ENCODE data around the gene VSIG8. TPM values are rescaled to one million over a fixed set of nuclear protein-coding genes. Genes with fewer than 3 reads are reported as not detected.

The VSIG8 gene
- total and polyA plus RNA-seq, 2 of the 8 experiments (the other 6 are each of a cell fraction or from before 2014, with no cell fraction given): not detected

GRCh38 chr1:159897962-159898361 lies 35.5 kb upstream of the VSIG8 start:
- Histone ChIP-seq H3K9me3 (ENCODE audit: insufficient read depth in 2 of 2, low read depth in 1 of 2, low read length in 1 of 2) (no peaks in the 10 kb centered on the region), H3K18ac (ENCODE audit: extremely low read depth, low read length) (no peak overlapping the region), H2AFZ (ENCODE audit: low read length) (no peak overlapping the region), H3K23me2 (ENCODE audit: low read depth, low read length) (peaks cover 3% of the 10 kb centered on the region; the same call in 1 of the 2 replicates), H3K9ac (replicated peaks in 1 of 4; ENCODE audit: extremely low read depth in 1 of 4, low read depth in 3 of 4, low read length in 3 of 4) (no peak overlapping the region), H2AK5ac (ENCODE audit: low read depth, low read length) (no peak overlapping the region), H2BK12ac (ENCODE audit: low read depth, low read length) (no peak overlapping the region), H3K23ac (ENCODE audit: insufficient read length) (no peak overlapping the region), H3K36me3 (ENCODE audit: control insufficient read depth in 2 of 4, insufficient read depth in 4 of 4, low read length in 3 of 4) (no peaks in the 10 kb centered on the region), H4K8ac (ENCODE audit: extremely low read depth, insufficient read depth, low read length) (no peak overlapping the region), H3K4ac (replicated peaks; ENCODE audit: insufficient read length, low read depth, low read length) (no peak overlapping the region), H3K27me3 (replicated peaks in 1 of 4; ENCODE audit: control insufficient read depth in 3 of 4, extremely low read depth in 1 of 4, insufficient read depth in 3 of 4, low read length in 3 of 4) (peaks cover 1 to 9% (median 7%) of the 10 kb centered on the region in 4 experiments; a peak in 5 of 7 replicates), H4K5ac (ENCODE audit: insufficient read length, low read depth, low read length) (no peak overlapping the region), H3K56ac (replicated peaks; ENCODE audit: insufficient read length, low read depth, low read length) (no peak overlapping the region), H3K14ac (ENCODE audit: insufficient read length) (no peak overlapping the region), H3K79me1 (ENCODE audit: low read depth, low read length) (no peaks in the 10 kb centered on the region), H4K20me1 (replicated peaks in 1 of 2; ENCODE audit: control insufficient read depth in 1 of 2, insufficient read depth in 2 of 2, low read length in 2 of 2) (no peaks in the 10 kb centered on the region), H2BK5ac (ENCODE audit: low read depth, low read length) (no peak overlapping the region), H3K4me3 (ENCODE audit: extremely low read depth in 1 of 4, insufficient read depth in 2 of 4, low read depth in 3 of 4, low read length in 4 of 4) (no peak overlapping the region), H2BK120ac (replicated peaks; ENCODE audit: low read depth, low read length) (no peak overlapping the region), H3K79me2 (ENCODE audit: control insufficient read depth in 1 of 2, insufficient read depth in 2 of 2, low read length in 2 of 2) (no peaks in the 10 kb centered on the region), H3K27ac (ENCODE audit: low read depth, low read length) (no peak overlapping the region), H4K91ac (replicated peaks; ENCODE audit: insufficient read length, low read length) (no peak overlapping the region), H2BK15ac (ENCODE audit: low read length) (no peak overlapping the region), H3K4me1 (replicated peaks in 1 of 4; ENCODE audit: control insufficient read depth in 3 of 4, insufficient read depth in 4 of 4, low read length in 3 of 4) (peaks cover 6 to 12% (median 7%) of the 10 kb centered on the region in 4 experiments), H3K4me2 (ENCODE audit: insufficient read depth in 1 of 2, low read depth in 2 of 2, low read length in 2 of 2) (no peak overlapping the region), H2BK20ac (ENCODE audit: low read length) (no peak overlapping the region)
- DNase-seq (ENCODE audit: low read depth in 1 of 2, low spot score in 2 of 2) (no peak), FAIRE-seq (no peak)
- POLR2A ChIA-PET (ENCODE audit: partially characterized antibody): no interaction called here
- CTCF ChIA-PET (ENCODE audit: partially characterized antibody): interaction anchor here (0.6 to 20.8 kb wide), 6 partner anchors 29 to 109 kb away, joined by 3 to 645 read pairs (median 3); partner anchors contain the start of genes FCRL6 and SLAMF8
- WGBS, 2 experiments (ENCODE audit: extremely low coverage in 1 of 2, insufficient coverage in 1 of 2, insufficient read length in 1 of 2, insufficient replicate concordance in 2 of 2, low coverage in 1 of 2, low lambda C conversion rate in 2 of 2, missing lambda C conversion rate in 1 of 2): 93% methylated on average over 3 of the region's 3 CpGs; no CpG with 5 or more reads in 1 of the 2 experiments
- no peak for TF ChIP-seq POLR2A (IDR thresholded peaks at IDR 0.05; ENCODE audit: control extremely low read depth in 1 of 2, low read depth in 2 of 2, low read length in 2 of 2)
- no peak for TF ChIP-seq RAD21 (IDR thresholded peaks at IDR 0.05 in 1 of 2, conservative IDR thresholded peaks at IDR 0.05 in 1 of 2; ENCODE audit: low read depth in 2 of 2, low read length in 2 of 2)
- no peak for TF ChIP-seq NRF1 (IDR thresholded peaks at IDR 0.05; ENCODE audit: low read depth, low read length)
- no peak for TF ChIP-seq POU5F1 (IDR thresholded peaks at IDR 0.05; ENCODE audit: low read depth, low read length)
- no peak for TF ChIP-seq BACH1 (IDR thresholded peaks at IDR 0.05; ENCODE audit: low read length)
- TF ChIP-seq E2F6 (IDR thresholded peaks at IDR 0.05): no peak
- TF ChIP-seq POLR2AphosphoS5 (IDR thresholded peaks at IDR 0.05; ENCODE audit: low read depth, low read length): no peak
- no peak for TF ChIP-seq CBX8 (IDR thresholded peaks at IDR 0.05; ENCODE audit: borderline replicate concordance, low read depth, low read length)
- TF ChIP-seq KDM5A (IDR thresholded peaks at IDR 0.05; ENCODE audit: low read length): no peak
- no peak for TF ChIP-seq NANOG (IDR thresholded peaks at IDR 0.05; ENCODE audit: insufficient read depth, low read depth, low read length, poor library complexity, severe bottlenecking)
- TF ChIP-seq TAF1 (IDR thresholded peaks at IDR 0.05; ENCODE audit: low read depth, low read length): no peak
- TF ChIP-seq TAF7 (optimal IDR thresholded peaks at IDR 0.05; ENCODE audit: borderline replicate concordance, low read depth, low read length): no peak
- no peak for TF ChIP-seq PHF8 (conservative IDR thresholded peaks at IDR 0.05; ENCODE audit: low read depth, low read length)
- no peak for TF ChIP-seq BCL11A (IDR thresholded peaks at IDR 0.05; ENCODE audit: low read depth in 2 of 2, low read length in 2 of 2)
